ENCODE results near the gene WAPL. TPM values are rescaled to one million over a fixed set of nuclear protein-coding genes. Genes with fewer than 3 reads are reported as not detected.
"Not testable (repeated sequence)": the region's sequence is repeated elsewhere in the genome, so short reads cannot be mapped to it uniquely, and the experiment has no call there.

WAPL gene
- total RNA-seq, 2 donors from 2014 or later = 49.2 to 59.9 TPM

GRCh38 chr10:86390337-86391120 lies 131.1 kb downstream of the WAPL start:
- Mint-ChIP-seq H3K27me3 (peaks cover 30 to 39% of the 10 kb centered on the region in 2 donors), H3K36me3 (no peaks in the 10 kb centered on the region), H3K9me3 (no peaks in the 10 kb centered on the region), H3K4me1 (ENCODE audit: low read depth in 2 of 2) (peaks cover 5 to 6% of the 10 kb centered on the region in 2 donors), H3K27ac (no peak overlapping the region), H3K4me3 (no peak overlapping the region)
- ATAC-seq = no peak
- no peak for DNase-seq (ENCODE audit: low spot score)

GRCh38 chr10:86389441-86390193 lies 132.0 kb downstream of the WAPL start:
- H3K9me3 Mint-ChIP-seq = no peaks in the 10 kb centered on the region
- ATAC-seq (peak; percentile 56 to 72), DNase-seq (ENCODE audit: low spot score) (no peak)
- H3K27me3 Mint-ChIP-seq = peaks cover 35 to 49% of the 10 kb centered on the region in 2 donors
- peak overlapping the region; percentile 79 for H3K4me3 Mint-ChIP-seq
- no peaks in the 10 kb centered on the region for H3K36me3 Mint-ChIP-seq
- H3K27ac Mint-ChIP-seq = no peak overlapping the region
- peaks cover 5 to 6% of the 10 kb centered on the region in 2 donors for H3K4me1 Mint-ChIP-seq (ENCODE audit: low read depth in 2 of 2)

GRCh38 chr10:86389109-86389440 lies 132.5 kb downstream of the WAPL start:
- not testable (repeated sequence) for H3K36me3 Mint-ChIP-seq; H3K9me3 Mint-ChIP-seq; H3K27ac Mint-ChIP-seq; H3K4me1 Mint-ChIP-seq (ENCODE audit: low read depth in 2 of 2); ATAC-seq; DNase-seq (ENCODE audit: low spot score)
- Mint-ChIP-seq H3K27me3 (peaks cover 37 to 54% of the 10 kb centered on the region in 2 donors), H3K4me3 (peak overlapping the region; percentile 79)

- ATAC-seq (no peak), DNase-seq (ENCODE audit: low spot score) (no peak)
- no peaks in the 10 kb centered on the region for H3K36me3 Mint-ChIP-seq
- peaks cover 42 to 60% of the 10 kb centered on the region in 2 donors for H3K27me3 Mint-ChIP-seq
- H3K9me3 Mint-ChIP-seq = no peaks in the 10 kb centered on the region
- peak overlapping the region in 1 of 2 donors; percentile 38 for H3K27ac Mint-ChIP-seq
- peaks cover 5 to 6% of the 10 kb centered on the region in 2 donors for H3K4me1 Mint-ChIP-seq (ENCODE audit: low read depth in 2 of 2)
- peak overlapping the region; percentile 35 for H3K4me3 Mint-ChIP-seq
Observed at GRCh38 chr10:86388119-86388704, 133.4 kb downstream of the WAPL start.

GRCh38 chr10:86387178-86387794 lies 134.3 kb downstream of the WAPL start:
- peaks cover 5 to 6% of the 10 kb centered on the region in 2 donors for H3K4me1 Mint-ChIP-seq (ENCODE audit: low read depth in 2 of 2)
- DNase-seq (ENCODE audit: low spot score) = no peak
- ATAC-seq = no peak
- H3K9me3 Mint-ChIP-seq = no peaks in the 10 kb centered on the region
- H3K27me3 Mint-ChIP-seq = peaks cover 40 to 61% of the 10 kb centered on the region in 2 donors
- H3K4me3 Mint-ChIP-seq = no peak overlapping the region
- no peak overlapping the region for H3K27ac Mint-ChIP-seq
- no peaks in the 10 kb centered on the region for H3K36me3 Mint-ChIP-seq

- H3K36me3 Mint-ChIP-seq = no peaks in the 10 kb centered on the region
- H3K4me3 Mint-ChIP-seq = no peak overlapping the region
- DNase-seq (ENCODE audit: low spot score) (no peak), ATAC-seq (no peak)
- H3K27me3 Mint-ChIP-seq = peaks cover 42 to 67% of the 10 kb centered on the region in 2 donors
- peaks cover 5 to 6% of the 10 kb centered on the region in 2 donors for H3K4me1 Mint-ChIP-seq (ENCODE audit: low read depth in 2 of 2)
- H3K27ac Mint-ChIP-seq = no peak overlapping the region
- no peaks in the 10 kb centered on the region for H3K9me3 Mint-ChIP-seq
Observed at GRCh38 chr10:86385806-86386205, 135.8 kb downstream of the WAPL start.

Other genes starting within 250 kb of the WAPL start
- not detected for gene GRID1, start 155.0 kb downstream of the WAPL start, total RNA-seq
- not detected for gene OPN4, start 132.8 kb upstream of the WAPL start, total RNA-seq
- not detected for gene LDB3, start 146.7 kb upstream of the WAPL start, total RNA-seq
- 10 to 100 TPM in 1 of 2 donors, 1 to 10 TPM in 1; 8.2 to 11.5 TPM for gene BMPR1A, start 234.8 kb upstream of the WAPL start, total RNA-seq

Measured in natural killer cell treated with Interleukin-12 subunit alpha and Interleukin-12 subunit beta and Interleukin-15 and Interleukin-18, amount 100 ng/mL, for 72 hours (primary cell).